ENCODE data around the gene VWA7.

DNA sequence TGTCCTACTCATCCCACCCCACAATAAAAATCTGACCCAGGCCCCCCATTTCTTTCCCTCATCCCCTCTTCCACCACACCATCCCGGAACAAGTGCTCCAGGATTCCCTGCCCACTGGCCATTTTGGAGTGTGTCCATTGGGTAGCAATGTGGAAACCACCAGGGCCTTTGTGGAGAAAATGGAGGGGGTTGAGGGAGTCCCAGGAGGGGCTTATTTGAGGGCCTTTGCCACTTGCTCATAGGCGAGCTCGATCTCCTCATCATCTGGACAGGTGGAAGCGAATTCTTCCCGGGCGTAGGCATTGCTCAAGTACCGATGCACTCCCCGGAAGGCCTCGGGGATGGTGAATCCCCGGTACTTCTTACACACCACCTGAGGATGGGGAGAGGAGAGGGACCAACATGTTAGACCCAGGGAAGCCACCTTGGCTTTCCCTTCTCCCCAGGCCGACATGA, 46.5 kb downstream of the VWA7 start:
- TF ChIP-seq, protein P1, sequence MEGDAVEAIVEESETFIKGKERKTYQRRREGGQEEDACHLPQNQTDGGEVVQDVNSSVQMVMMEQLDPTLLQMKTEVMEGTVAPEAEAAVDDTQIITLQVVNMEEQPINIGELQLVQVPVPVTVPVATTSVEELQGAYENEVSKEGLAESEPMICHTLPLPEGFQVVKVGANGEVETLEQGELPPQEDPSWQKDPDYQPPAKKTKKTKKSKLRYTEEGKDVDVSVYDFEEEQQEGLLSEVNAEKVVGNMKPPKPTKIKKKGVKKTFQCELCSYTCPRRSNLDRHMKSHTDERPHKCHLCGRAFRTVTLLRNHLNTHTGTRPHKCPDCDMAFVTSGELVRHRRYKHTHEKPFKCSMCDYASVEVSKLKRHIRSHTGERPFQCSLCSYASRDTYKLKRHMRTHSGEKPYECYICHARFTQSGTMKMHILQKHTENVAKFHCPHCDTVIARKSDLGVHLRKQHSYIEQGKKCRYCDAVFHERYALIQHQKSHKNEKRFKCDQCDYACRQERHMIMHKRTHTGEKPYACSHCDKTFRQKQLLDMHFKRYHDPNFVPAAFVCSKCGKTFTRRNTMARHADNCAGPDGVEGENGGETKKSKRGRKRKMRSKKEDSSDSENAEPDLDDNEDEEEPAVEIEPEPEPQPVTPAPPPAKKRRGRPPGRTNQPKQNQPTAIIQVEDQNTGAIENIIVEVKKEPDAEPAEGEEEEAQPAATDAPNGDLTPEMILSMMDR (IDR thresholded peaks at IDR 0.05; ENCODE audit: low read length) = no peak
- no peak for TF ChIP-seq EZH2 (IDR thresholded peaks at IDR 0.05; ENCODE audit: borderline replicate concordance, low read length)

Data from OCI-LY1 (cell line).